ENCODE results near the gene CDKL5.

DNA sequence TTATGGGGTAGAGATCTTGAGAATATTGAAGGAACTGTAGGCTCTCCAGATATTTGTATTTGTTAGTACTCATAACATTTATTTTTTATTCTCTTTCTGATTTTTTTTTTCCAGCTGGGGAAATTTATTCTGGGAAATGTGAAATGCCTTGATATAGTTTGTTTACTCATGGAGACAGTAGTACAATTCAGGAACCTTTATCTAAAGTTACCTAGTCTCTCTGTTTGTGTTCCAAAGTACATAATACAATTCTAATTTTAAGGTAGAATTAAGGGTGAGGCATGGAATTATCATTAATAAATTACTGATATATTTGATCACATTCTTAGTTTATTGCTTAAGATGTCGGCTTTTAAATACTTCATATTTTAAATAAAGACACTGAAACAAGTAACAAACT is 132.5 kb downstream of the CDKL5 start:
- no peak for TF ChIP-seq EZH2 (IDR thresholded peaks at IDR 0.05; ENCODE audit: low read depth, unreplicated experiment)
- TF ChIP-seq, protein P1, sequence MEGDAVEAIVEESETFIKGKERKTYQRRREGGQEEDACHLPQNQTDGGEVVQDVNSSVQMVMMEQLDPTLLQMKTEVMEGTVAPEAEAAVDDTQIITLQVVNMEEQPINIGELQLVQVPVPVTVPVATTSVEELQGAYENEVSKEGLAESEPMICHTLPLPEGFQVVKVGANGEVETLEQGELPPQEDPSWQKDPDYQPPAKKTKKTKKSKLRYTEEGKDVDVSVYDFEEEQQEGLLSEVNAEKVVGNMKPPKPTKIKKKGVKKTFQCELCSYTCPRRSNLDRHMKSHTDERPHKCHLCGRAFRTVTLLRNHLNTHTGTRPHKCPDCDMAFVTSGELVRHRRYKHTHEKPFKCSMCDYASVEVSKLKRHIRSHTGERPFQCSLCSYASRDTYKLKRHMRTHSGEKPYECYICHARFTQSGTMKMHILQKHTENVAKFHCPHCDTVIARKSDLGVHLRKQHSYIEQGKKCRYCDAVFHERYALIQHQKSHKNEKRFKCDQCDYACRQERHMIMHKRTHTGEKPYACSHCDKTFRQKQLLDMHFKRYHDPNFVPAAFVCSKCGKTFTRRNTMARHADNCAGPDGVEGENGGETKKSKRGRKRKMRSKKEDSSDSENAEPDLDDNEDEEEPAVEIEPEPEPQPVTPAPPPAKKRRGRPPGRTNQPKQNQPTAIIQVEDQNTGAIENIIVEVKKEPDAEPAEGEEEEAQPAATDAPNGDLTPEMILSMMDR (conservative IDR thresholded peaks at IDR 0.05; ENCODE audit: low read depth in 2 of 2), result no peak

Measured in GM23338 (cell line).